LNCaP clone FGC (cell line): Measurements from ENCODE around the gene PRKD1.

Source experiments
- DNase-seq: peaks from one replicate; pipeline ENCODE4 v3.0.0-alpha.2; 2011; ENCODE audit warnings: low read depth
- H3K4me3 ChIP-seq: 2 replicates; pipeline ENCODE4 v1.5.1; 2011; ENCODE audit warnings: mild to moderate bottlenecking, low read depth, low read length, control low read depth
- CTCF ChIP-seq: IDR thresholded peaks from 2 replicates; pipeline ENCODE4 v1.5.1; 2012; ENCODE audit warnings: mild to moderate bottlenecking; ENCODE audit not compliant: control insufficient read depth, insufficient read depth; ENCODE audit errors: extremely low read depth

The PRKD1 gene

GRCh38 chr14:29895591-29896083, 32.0 kb downstream of the PRKD1 start:
- no peak for TF ChIP-seq CTCF
- DNase-seq: peak; percentile 83
- peak overlapping the region; percentile 48 for H3K4me3 ChIP-seq

- DNase-seq: no peak
- no peak overlapping the region for H3K4me3 ChIP-seq
- TF ChIP-seq CTCF: no peak
Observed at GRCh38 chr14:29893989-29894388, 33.7 kb downstream of the PRKD1 start.

GRCh38 chr14:29892327-29892726, 35.3 kb downstream of the PRKD1 start:
- no peak overlapping the region for H3K4me3 ChIP-seq
- no peak for TF ChIP-seq CTCF
- DNase-seq: peak; percentile 99

GRCh38 chr14:29885988-29886387, 41.7 kb downstream of the PRKD1 start:
- no peak overlapping the region for H3K4me3 ChIP-seq
- no peak for TF ChIP-seq CTCF
- DNase-seq: no peak

- no peak for DNase-seq
- no peak for TF ChIP-seq CTCF
- H3K4me3 ChIP-seq: no peak overlapping the region
Observed at GRCh38 chr14:29868000-29868399, 59.6 kb downstream of the PRKD1 start.

- no peak overlapping the region for H3K4me3 ChIP-seq
- TF ChIP-seq CTCF: no peak
- DNase-seq: no peak
Observed at GRCh38 chr14:29865299-29865698, 62.3 kb downstream of the PRKD1 start.

- H3K4me3 ChIP-seq: no peak overlapping the region
- DNase-seq: no peak
- TF ChIP-seq CTCF: no peak
Observed at GRCh38 chr14:29861996-29862395, 65.7 kb downstream of the PRKD1 start.
